GM12801 (cell line): ENCODE results near the gene CASZ1.

Source experiments
- CTCF ChIP-seq: IDR thresholded peaks from one replicate; pipeline ENCODE4 v1.5.1; 2011; ENCODE audit warnings: control low read depth; ENCODE audit not compliant: insufficient read length; ENCODE audit errors: extremely low read depth

The CASZ1 gene

GRCh38 chr1:10644307-10645128, 151.9 kb downstream of the CASZ1 start:
- no peak for TF ChIP-seq CTCF

GRCh38 chr1:10643607-10644306, 152.7 kb downstream of the CASZ1 start:
- no peak for TF ChIP-seq CTCF

- no peak for TF ChIP-seq CTCF
These were observed 153.9 kb downstream of the CASZ1 start for GRCh38 chr1:10642403-10643080.

- no peak for TF ChIP-seq CTCF
These were observed 154.5 kb downstream of the CASZ1 start for GRCh38 chr1:10641976-10642375.

- TF ChIP-seq CTCF: no peak
These were observed 155.4 kb downstream of the CASZ1 start for GRCh38 chr1:10640843-10641553.

- TF ChIP-seq CTCF: no peak
These were observed 156.5 kb downstream of the CASZ1 start for GRCh38 chr1:10639775-10640578.
